HG02852 (cell line): ENCODE data around the gene SKOR1.

Experiments used
- ATAC-seq: cut with Tn5 transposase; IDR thresholded peaks from one replicate; pipeline ENCODE4 v1.9.1; 2021; ENCODE audit warnings: mild to moderate bottlenecking, moderate library complexity; ENCODE audit not compliant: unreplicated experiment

The SKOR1 gene

GRCh38 chr15:67883234-67883773, 58.0 kb downstream of the SKOR1 start:
- no peak for ATAC-seq

- ATAC-seq, result no peak
These were observed 58.7 kb downstream of the SKOR1 start for GRCh38 chr15:67884009-67884408.
